ENCODE measurements around the gene SUN5. TPM values are rescaled to one million over a fixed set of nuclear protein-coding genes. Genes with fewer than 3 reads are reported as not detected.

SUN5 gene
- total and polyA plus RNA-seq, 2 donors (not counting 3 experiments of a cell fraction or from before 2014, with no cell fraction given): not detected

- ChIA-PET POLR2A (no interaction called here), CTCF (interaction anchor here (1.1 kb wide), 1 partner anchor 9 kb away, joined by 3 read pairs; no protein-coding TSS in a partner anchor)
- no peaks in the 10 kb centered on the region for H4K20me1 ChIP-seq (replicated peaks; ENCODE audit: control insufficient read depth, extremely low read depth, insufficient read depth, low read length)
- H3K4me3 ChIP-seq (replicated peaks in 1 of 3; ENCODE audit: insufficient read depth in 1 of 3, low read depth in 1 of 3, low read length in 3 of 3): no peak overlapping the region
- no TSS peak for BruUV-seq (replicated peaks)
- H3K27me3 ChIP-seq (ENCODE audit: control insufficient read depth in 2 of 2, insufficient read depth in 2 of 2, low read length in 2 of 2): no peaks in the 10 kb centered on the region
- H3K9ac ChIP-seq (replicated peaks; ENCODE audit: extremely low read depth, insufficient read depth, low read length): no peak overlapping the region
- H3K9me1 ChIP-seq (replicated peaks; ENCODE audit: control insufficient read depth, extremely low read depth, insufficient read depth, low read length): no peaks in the 10 kb centered on the region
- H2AFZ ChIP-seq (ENCODE audit: low read depth, low read length): no peak overlapping the region
- dilution Hi-C loops (cut with MboI; ENCODE audit: extremely low pct_ligation_motif_present, low sequenced_read_pairs): no loop called here
- H3K36me3 ChIP-seq (ENCODE audit: control insufficient read depth in 2 of 2, extremely low read depth in 1 of 2, insufficient read depth in 2 of 2, low read length in 2 of 2): no peaks in the 10 kb centered on the region
- no peaks in the 10 kb centered on the region for H3K79me2 ChIP-seq (ENCODE audit: control insufficient read depth, insufficient read depth, low read length)
- intact Hi-C loops (cut with micrococcal nuclease): no loop called here
- TF ChIP-seq EZH2 (IDR thresholded peaks at IDR 0.05; ENCODE audit: borderline replicate concordance, low read depth, low read length, severe bottlenecking): no peak
- no peak for TF ChIP-seq MAX (IDR thresholded peaks at IDR 0.05; ENCODE audit: insufficient read depth, insufficient read length)
- no peak for TF ChIP-seq FOS (IDR thresholded peaks at IDR 0.05; ENCODE audit: borderline replicate concordance, insufficient read depth, low read length)
- no peak for TF ChIP-seq MYC (IDR thresholded peaks at IDR 0.05; ENCODE audit: low read depth, low read length)
- no peak for TF ChIP-seq CTCF (IDR thresholded peaks at IDR 0.05; ENCODE audit: extremely low read depth in 1 of 2, insufficient read depth in 1 of 2, low read depth in 1 of 2, low read length in 2 of 2)
- TF ChIP-seq POLR2A (IDR thresholded peaks at IDR 0.05; ENCODE audit: low read depth, low read length): no peak
- no peak for TF ChIP-seq GATA2 (IDR thresholded peaks at IDR 0.05; ENCODE audit: insufficient read depth, insufficient read length, low read depth, low read length)
- TF ChIP-seq POLR2AphosphoS5 (IDR thresholded peaks at IDR 0.05; ENCODE audit: insufficient read depth, low read depth, low read length): no peak
- no peak for TF ChIP-seq JUN (IDR thresholded peaks at IDR 0.05; ENCODE audit: borderline replicate concordance, insufficient read depth, insufficient read length, low read depth)
- H3K4me2 ChIP-seq (ENCODE audit: insufficient read depth, low read length): no peak overlapping the region
- H3K4me1 ChIP-seq (ENCODE audit: control insufficient read depth, extremely low read depth, insufficient read depth, low read length): no peaks in the 10 kb centered on the region
- H3K27ac ChIP-seq (ENCODE audit: insufficient read depth, low read depth, low read length): no peak overlapping the region
- DNase-seq (ENCODE audit: low read depth, low spot score) (no peak), FAIRE-seq (no peak)
- H3K9me3 ChIP-seq (replicated peaks; ENCODE audit: control insufficient read depth, insufficient read depth, low read length): no peaks in the 10 kb centered on the region
Measured at GRCh38 chr20:32984631-32985354, 19.4 kb downstream of the SUN5 start.
